NCI-H2227 treated with DMSO at 0.1 percent for 48 hours (cell line): ENCODE data around the gene SWSAP1.
"Not testable (repeated sequence)": the region's sequence is repeated elsewhere in the genome, so short reads cannot be mapped to it uniquely, and the experiment has no call there.

ENCODE experiments used
- DNase-seq: peaks from one replicate; lab custom pipeline; 2025; lab: John Stamatoyannopoulos, UW

The SWSAP1 gene, protein sequence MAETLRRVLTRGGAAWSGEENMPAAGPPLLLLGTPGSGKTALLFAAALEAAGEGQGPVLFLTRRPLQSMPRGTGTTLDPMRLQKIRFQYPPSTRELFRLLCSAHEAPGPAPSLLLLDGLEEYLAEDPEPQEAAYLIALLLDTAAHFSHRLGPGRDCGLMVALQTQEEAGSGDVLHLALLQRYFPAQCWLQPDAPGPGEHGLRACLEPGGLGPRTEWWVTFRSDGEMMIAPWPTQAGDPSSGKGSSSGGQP

DNA sequence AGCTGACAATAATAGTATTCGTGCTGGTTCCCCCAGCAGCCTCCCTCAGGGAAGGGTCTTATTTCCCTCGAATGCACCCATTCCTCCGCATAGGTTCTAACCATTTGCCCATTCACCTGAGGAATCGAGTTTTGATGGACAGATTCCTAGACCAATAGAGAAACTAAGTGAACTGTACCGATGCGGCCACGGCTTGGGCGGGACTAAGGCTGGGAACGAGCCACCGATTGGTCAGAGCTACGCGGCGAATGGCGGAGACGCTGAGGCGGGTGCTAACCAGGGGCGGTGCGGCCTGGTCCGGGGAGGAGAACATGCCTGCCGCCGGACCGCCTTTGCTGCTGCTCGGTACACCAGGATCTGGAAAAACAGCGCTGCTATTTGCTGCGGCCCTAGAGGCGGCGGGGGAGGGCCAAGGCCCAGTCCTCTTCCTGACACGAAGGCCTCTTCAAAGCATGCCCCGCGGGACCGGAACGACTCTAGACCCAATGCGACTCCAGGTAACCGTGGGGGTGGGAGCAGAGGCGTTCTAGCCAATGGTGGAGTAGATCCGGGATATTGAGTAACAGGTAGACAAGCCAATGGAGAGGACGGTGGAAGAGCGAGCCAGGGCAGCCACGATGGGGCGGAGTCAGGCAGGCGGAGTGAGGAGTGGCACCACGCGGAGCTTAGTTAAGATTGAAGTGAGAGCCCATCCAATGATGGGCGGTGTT lies at the start of gene SWSAP1:
SWSAP1 (plus strand) TSS at position 234 of the 710 bp plus-strand sequence; CDS start at position 249, 15 bp downstream.
- DNase-seq = peak; percentile 98

DNA sequence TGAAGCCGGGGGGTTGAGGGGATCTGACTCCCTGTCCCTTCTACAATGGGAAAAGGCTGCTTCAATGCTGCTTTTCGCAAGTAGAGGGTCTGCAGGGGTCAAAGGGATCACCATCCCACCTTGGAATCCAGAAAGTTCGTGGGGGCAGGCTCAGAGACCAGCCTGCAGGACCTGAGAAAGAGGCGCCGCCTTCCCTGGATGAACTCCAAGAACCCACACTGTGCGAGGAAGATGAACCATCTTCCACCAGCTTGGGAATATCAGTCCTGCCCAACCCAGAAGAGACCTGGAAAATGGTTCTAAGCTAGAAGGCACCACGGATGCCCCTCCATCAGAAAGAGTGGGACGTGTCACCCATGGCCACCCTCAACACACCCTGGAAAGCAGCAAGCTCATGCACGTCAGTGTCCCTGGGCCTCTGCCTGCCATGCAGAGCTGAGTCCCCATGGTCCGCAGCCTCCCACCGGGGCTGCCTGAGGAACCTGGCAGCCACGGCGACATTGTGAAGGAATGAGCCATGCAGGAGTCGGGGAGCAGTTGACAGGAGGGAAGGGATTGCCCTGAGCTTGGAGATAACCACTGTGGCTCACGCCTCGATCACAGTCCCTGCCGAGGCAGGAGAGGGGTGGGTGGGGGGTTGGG lies 49.6 kb upstream of the SWSAP1 start:
- DNase-seq = no peak

DNA sequence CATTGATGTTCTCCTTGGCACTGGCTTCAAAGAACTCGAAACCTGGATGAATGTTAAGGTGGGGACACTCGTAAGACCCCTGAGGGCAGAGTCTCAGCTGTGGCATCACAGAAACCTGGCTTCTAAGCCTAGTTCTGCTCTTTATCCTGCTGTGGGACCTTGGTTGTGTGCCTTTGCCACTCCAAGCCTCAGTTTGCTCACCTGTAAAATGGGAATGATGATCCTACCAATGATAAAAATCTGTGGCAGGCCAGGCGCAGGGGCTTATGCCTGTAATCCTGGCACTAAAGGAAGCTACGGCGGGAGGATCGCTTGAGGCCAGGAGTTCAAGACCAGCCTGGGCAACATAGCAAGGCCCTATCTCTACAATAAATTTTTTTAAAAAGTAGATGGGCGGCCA lies 48.9 kb upstream of the SWSAP1 start:
- no peak for DNase-seq

DNA sequence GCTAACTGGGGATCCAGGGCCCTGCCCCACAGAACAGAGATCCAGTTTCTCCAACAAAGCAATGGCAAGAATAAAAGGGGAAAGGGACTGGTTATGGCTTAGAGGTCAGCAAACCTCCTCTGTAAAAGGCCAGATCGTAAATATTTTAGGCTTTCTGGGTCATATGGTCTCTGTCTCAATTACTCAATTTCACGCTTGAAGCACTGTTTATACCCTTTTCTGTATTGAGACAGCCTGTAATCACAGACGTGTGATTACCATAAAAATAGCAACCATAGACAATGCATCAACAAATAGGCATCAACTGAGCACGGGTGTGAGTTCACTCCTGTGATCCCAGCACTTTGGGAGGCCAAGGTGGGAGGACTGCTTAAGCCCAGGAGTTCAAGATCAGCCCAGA lies 44.3 kb upstream of the SWSAP1 start:
- no peak for DNase-seq

DNA sequence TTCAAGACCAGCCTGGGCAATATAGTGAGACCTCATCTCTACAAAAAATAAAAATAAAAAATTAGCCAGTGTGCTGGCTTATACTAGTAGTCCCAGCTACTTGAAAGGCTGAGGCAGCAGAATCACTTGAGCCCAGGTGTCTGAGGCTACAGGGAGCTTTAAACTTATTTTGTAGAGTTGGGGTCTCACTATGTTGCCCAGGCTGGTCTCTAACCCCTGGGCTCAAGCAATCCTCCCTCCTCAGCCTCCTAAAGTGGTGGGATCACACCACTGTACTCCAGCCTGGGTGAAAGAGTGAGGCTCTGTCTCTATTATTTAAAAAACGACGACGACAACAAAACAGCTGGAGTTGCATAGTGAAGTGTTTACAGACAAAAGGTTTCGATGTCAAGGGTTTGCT lies 43.0 kb upstream of the SWSAP1 start:
- DNase-seq = no peak

DNA sequence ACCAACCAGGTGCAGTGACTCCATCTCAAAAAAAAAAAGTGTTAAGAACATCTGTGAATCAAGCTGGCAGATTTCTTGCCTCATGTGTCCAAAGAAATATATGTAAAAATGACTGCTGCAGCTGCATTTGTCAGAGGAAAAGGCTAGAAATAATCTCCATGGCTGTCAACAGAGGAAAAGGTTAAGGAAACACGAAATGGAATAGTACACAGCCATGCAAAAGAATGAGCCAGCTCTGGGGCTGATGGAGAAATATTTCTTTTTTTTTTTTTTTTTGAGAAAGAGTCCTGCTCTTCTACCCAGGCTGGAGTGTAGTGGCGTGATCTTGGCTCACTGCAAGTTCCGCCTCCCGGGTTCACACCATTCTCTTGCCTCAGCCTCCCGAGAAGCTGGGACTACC lies 41.6 kb upstream of the SWSAP1 start:
- no peak for DNase-seq

DNA sequence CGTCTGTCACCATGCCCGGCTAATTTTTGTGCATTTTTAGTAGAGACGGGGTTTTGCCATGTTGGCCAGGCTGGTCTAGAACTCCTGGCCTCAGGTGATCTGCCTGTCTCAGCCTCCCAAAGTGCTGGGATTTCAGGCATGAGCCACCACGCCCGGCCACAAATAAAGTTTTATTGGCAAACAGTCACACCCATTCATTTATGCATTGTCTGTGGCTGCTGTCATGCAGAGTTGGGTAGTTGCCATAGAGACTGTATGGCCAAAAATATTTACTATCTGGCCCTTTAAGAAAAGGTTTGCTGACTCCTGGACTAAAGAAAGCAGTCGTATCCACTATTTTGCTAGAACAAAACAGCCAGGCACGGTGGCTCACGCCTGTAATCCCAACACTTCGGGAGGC lies 40.6 kb upstream of the SWSAP1 start:
- not testable (repeated sequence) for DNase-seq

DNA sequence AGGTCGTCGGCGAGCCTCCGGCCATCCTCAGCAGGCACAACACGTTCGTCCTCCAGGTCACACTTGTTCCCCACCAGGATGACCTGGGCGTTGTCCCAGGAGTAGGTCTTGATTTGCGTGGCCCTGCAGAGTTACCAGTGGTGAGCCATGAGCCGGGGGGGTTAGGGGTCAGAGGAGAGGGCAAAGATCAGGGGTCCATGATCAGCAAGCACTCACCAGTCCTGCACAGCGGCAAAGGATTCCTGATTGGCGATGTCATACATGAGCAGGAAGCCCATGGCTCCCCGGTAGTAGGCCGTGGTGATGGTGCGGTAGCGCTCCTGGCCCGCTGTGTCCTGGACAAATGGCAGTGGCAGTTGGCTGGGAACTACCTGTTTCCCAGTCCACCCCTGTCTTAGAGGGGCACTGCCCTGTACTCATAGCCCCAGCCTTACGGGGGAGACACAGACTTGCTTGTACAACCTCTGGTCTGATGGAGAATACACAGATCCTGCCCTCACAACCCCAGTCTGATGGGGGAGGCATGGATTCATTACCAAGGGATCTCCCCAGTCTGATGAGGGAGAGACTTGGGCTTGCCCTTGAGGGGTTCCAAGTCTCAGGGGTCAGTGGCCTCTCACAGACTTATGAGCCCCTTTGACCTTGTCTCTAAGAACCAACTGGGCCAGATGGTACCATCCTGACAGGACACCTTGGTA lies 38.9 kb upstream of the SWSAP1 start:
- DNase-seq = no peak

DNA sequence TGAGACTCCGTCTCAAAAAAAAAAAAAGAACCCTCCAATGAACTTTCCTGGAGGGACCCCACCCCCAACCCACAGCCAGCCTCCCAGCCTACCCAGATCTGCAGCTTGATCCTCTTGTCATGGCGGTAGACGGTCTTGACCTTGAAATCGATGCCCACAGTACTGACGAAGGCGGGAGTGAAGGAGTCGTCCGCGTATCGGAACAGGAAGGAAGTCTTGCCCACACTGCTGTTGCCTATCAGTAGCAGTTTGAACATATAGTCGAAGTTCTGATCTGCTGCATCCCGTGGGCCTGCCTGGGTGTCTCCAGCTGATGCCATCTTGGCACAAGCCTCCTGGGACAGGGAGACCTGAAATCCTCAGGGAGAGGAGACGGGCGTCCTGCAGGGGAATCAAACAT lies 37.4 kb upstream of the SWSAP1 start:
- no peak for DNase-seq

DNA sequence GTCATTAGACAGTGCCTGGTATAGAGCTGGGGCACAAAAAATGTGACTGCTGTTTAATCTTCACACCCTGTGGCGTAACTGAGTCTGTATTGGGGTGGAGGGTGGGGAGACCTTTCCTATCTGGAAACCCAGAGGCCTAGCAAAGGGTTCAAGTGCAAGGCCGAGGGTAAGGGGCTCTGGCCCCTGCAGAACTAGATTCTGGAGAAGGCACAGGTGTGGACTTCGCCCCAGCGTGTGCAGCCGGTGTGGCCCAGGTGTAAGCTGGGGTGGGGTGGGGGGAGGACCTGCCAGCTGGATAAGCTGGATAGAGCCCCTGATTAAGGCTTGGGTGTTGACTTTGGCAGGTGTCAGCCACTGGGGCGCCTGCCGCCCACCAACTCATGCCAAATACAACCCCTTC lies 36.3 kb upstream of the SWSAP1 start:
- no peak for DNase-seq

DNA sequence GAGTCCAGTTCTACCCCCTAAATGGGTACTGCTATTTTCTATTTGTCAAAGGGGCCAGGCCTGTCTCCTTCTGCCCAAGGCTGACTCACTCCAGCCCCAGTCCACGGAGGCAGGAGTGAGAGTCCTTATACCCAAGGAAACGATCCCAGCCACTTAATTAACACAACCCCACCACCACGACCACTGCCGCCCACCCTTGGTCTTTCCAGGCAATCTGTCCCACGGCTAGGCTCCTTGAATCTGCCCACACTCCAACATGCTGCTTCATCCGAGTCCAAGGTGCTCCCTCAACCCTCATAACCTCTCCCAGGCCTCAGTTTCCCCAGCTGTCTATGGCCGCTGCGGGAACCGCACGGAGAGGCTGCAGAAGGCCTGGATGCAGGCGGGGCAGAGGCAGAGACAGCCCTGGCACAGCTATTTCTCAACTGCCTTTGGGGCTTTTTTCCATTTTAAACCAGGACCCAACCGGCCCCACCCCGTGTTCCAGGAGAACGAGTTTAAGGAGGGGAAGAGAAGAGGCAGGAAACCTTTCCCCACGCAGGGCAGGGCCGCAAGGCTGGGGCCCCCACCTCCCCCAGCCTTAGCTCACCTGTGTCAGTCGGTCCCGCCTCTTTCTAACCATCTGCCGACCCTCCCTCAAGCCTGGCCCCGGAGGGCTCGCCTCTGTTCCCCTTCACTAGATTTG lies 35.8 kb upstream of the SWSAP1 start:
- no peak for DNase-seq

DNA sequence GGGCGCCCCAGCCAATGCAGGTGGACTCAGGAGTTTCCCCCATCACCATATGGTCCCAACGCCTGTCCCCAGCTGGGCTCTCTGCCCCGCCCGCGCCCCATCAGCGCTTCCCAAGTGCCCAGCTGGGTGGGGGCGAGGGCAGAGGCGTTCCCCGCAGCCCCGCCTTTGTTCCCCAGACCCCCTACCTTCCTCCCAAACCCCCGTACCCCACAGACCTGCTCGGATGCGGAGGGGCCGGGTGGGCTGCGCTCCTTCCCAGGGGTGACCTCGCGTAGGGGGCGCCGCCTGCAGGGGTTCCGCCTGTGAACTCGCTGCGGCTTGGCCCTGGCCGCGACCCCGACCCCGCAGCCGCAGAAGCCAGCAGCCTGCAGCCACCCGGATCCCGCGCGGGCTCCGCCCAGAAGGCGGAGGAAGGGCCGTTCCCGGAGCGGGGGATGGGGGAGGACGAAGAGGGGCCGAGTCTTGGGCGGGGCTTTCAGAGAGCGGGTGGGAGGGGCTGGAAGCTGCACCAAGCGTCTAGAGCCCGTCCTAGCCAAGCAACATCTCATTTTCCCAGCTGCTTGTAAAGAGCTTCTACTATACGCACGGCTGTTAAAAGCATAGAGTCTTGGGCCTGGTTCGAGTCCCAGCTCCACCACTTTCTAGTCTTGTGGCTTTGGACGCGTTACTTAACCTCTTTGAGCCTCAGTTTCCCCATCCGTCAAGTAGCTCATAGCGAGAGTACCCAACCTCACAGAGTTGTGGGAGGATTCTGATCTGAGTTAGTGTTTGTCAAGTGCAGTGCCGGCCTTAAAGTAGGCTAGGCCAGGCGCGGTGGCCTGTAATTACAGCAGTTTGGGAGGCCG lies 35.0 kb upstream of the SWSAP1 start, which contains the start of gene RAB3D:
RAB3D (minus strand) TSS at position 404 of the 845 bp plus-strand sequence. CDS start 2,258 bp downstream, outside the sequence.
- peak; percentile 82 for DNase-seq

DNA sequence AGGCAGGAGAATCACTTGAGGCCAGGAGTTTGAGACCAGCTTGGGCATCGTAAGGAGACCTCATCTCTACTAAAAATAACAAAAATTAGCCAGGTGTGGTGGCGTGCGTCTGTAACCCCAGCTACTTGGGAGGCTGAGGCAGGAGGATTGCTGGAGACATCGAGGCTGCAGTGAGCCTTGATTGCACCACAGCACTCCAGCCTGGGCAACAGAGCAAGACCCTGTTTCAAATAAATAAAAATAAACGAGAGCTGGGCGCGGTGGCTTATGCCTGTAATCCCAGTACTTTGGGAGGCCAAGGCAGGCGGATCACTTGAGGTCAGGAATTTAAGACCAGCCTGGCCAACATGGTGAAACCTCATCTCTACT lies 34.4 kb upstream of the SWSAP1 start:
- not testable (repeated sequence) for DNase-seq

DNA sequence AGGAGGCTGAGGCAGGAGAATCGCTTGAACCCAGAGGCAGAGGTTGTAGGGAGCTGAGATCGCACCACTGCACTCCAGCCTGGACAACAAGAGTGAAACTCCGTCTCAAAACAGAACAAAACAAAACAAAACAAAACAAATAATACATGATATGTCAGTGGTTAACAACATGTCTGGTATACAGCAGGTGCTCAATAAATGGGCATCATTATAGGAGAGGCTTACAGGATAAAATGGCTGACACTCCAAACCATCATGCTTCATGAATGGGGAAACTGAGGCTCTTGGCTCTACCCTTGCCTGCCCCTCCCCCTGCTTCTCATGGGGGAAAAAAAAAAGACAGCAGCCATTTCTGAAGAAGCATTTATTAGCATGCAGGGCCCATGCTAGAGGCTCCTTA lies 32.0 kb upstream of the SWSAP1 start:
- DNase-seq = no peak

DNA sequence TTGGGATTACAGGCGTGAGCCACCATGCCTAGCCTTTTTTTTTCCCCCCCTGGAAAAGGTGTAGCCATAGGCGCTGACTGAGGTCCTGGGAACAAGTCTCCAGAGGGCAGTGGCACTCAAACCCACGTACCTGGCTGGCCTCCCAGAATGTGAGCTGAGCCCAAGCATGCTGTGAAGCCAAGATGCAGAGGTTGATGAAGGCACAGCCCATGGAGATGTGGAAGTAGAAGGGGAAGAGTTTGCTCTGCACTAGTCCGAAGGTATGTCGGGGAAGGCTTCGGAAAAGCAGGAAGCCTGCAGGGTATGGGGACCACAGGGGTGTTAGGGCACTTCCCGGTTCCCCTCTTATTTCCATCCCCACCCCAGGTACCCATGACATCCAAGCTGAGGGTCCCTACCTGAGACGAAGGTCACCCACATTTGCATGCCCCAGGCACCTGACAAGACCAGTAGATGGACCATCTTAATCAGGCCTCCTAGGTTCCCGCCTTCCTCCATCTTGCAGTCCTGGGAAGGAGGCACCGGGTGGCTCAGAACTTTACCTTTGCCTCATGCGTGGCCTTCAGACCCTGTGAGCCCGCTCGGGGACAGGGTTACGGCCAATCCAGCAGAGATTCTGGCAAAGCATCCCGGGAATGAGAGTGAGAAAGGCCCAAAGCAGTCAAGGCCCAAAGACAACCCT lies 29.2 kb upstream of the SWSAP1 start:
- no peak for DNase-seq

DNA sequence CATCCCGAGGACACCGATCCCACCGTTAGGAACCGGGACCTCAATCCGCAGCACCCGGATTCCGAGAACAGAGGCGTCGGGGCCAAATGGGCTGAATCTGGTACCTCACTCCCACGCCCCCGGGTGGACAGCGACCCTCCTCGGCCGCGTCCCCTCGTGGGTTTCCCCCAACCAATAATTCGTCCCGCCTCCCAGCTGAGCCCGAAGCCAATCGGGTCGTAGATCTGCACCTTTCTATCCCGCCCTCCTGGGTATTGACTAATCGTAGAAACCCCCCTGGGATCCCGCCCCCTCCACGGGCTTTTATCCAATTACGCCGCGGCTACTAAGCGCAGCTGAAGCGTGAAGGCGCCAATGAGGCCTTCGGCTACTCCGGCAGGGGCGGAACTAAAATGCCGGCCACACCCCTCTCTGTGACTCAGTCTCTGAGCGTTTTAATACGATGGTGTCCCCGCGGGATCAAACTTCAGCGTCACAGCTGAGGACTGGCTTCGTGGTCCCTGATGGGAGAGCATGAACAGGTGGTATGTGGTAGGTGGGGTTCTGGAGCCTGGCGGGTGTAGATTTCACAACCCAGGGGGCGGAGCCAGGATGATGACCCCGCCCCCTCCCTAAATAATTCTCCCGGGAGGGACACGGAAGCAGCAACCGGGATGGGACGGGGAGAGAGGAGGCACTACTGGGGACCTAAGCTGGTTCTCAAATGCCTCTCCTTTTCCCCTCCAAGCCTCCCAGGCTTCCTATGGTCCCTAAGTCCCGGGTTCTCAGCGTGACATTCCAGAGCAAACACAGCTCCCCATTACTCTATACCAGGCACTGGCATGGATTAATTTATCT lies 28.1 kb upstream of the SWSAP1 start, which contains the start of the genes CCDC159 and TMEM205:
CCDC159 (plus strand) TSS at position 416 of the 837 bp plus-strand sequence; CDS start at position 504, 88 bp downstream.
TMEM205 (minus strand) TSS at position 165 of the 837 bp plus-strand sequence. CDS start 649 bp downstream, outside the sequence.
- peak; percentile 94 for DNase-seq

DNA sequence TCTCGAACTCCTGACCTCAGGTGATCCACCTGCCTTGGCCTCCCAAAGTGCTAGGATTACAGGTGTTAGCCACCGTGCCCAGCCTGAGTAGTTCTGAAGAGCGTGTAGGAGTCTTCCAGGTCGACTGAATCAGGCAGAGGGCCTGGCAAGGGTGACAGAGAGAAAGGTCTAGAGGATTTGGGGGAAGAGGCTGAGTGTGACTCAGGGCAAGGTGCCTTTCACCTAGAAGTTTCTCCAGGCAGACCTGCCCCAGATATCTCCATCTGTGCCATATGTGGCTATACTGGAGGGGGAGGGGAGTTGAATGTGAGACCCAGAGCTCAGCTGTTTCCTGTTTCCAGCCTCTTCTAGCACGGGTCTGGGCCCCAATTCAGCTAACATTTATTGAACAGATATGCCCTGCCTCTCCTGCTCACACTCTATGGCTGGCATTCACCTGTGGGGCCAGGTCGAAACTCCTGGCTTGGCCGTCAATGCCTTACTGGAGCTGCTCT lies 26.9 kb upstream of the SWSAP1 start:
- DNase-seq = no peak

DNA sequence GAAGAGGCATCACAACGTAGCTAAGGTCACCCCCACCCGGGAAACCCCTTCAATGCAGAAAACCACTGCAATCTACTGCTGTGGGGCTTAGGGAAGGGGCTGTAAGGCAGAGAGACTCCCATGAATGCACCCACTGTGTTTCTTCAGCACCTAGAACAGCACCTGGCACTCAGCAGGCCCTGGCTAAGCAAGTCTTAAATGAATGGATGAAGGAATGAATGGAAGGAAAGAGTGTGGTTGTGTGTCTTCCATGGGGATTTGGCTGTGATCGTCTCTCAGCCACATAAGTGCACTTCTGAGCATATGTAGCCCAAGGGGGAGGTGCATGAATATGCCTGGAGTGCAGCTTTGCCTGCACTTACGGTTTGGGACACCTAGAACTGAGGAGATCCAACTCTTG lies 25.3 kb upstream of the SWSAP1 start:
- DNase-seq = no peak

DNA sequence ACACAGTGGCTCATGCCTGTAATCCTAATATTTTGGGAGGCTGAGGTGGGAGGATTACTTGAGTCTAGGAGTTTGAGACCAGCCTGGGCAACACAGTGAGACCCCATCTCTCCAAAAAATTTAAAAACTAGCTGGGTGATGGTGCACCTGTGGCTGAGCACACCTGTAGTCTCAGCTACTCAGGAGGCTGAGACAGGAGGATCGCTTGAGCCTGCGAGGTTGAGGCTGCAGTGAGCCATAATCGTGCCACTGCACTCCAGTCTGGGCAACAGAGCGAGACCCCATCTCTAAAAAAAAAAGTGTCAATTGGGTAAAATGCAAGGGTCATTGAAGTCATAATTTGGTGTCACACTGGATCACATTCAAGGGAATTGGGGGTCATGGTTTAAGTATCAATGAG lies 20.4 kb upstream of the SWSAP1 start:
- not testable (repeated sequence) for DNase-seq
